ENCODE measurements around the gene ATP1B3.

DNA sequence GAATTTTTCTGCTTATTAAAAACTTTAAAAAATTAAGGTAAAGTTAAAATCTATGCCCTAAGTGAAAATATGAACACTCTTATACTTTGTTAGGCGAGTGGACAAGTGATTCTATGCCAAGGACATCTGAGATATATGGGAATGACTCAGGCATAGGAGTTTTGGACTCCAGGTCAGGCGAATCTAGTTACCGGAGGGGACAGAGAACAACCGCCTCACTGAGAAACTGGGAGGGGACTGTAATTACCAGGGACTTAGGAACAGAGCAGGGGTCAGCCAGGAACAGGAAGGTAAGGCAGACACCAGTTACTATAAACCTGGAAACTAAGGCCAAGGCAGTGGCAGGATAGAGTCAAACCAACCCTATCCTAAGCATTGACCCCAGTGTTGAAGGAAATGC, 16.8 kb upstream of the ATP1B3 start:
- TF ChIP-seq POLR2A (IDR thresholded peaks at IDR 0.05; ENCODE audit: extremely low read depth, insufficient read length), result no peak
- TF ChIP-seq, protein P1, sequence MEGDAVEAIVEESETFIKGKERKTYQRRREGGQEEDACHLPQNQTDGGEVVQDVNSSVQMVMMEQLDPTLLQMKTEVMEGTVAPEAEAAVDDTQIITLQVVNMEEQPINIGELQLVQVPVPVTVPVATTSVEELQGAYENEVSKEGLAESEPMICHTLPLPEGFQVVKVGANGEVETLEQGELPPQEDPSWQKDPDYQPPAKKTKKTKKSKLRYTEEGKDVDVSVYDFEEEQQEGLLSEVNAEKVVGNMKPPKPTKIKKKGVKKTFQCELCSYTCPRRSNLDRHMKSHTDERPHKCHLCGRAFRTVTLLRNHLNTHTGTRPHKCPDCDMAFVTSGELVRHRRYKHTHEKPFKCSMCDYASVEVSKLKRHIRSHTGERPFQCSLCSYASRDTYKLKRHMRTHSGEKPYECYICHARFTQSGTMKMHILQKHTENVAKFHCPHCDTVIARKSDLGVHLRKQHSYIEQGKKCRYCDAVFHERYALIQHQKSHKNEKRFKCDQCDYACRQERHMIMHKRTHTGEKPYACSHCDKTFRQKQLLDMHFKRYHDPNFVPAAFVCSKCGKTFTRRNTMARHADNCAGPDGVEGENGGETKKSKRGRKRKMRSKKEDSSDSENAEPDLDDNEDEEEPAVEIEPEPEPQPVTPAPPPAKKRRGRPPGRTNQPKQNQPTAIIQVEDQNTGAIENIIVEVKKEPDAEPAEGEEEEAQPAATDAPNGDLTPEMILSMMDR (IDR thresholded peaks at IDR 0.05; ENCODE audit: low read depth, low read length), result no peak
- TF ChIP-seq MYC (IDR thresholded peaks at IDR 0.05; ENCODE audit: low read depth, low read length), result no peak
- TF ChIP-seq, protein P2, sequence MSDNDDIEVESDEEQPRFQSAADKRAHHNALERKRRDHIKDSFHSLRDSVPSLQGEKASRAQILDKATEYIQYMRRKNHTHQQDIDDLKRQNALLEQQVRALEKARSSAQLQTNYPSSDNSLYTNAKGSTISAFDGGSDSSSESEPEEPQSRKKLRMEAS (IDR thresholded peaks at IDR 0.05; ENCODE audit: low read depth, low read length), result no peak
